ENCODE results near the gene KRTAP12-2. TPM values are rescaled to one million over a fixed set of nuclear protein-coding genes. Genes with fewer than 3 reads are reported as not detected.

The KRTAP12-2 gene
- not detected for total RNA-seq

- Histone ChIP-seq H3K36me3 (no peaks in the 10 kb centered on the region), H3K4me3 (no peak within 1 kb of the TSS), H3K4me1 (no peaks in the 10 kb centered on the region), H3K27ac (replicated peaks in 1 of 4) (no peak within 1 kb of the TSS), H3K9me3 (peaks cover 0 to 15% (median 11%) of the 10 kb centered on the region in 4 donors), H3K27me3 (peaks cover 0 to 36% (median 0%) of the 10 kb centered on the region in 4 donors)
- WGBS = 58% methylated on average over 3 of the region's 19 CpGs
- no peak for DNase-seq (ENCODE audit: extremely low spot score)
- TF ChIP-seq POLR2A (IDR thresholded peaks at IDR 0.05; ENCODE audit: low read depth) (no peak), EP300 (IDR thresholded peaks at IDR 0.05) (no peak), CTCF (IDR thresholded peaks at IDR 0.05) (no peak), POLR2AphosphoS5 (IDR thresholded peaks at IDR 0.05) (no peak)
- intact Hi-C loops (cut with DNase I) = no loop called here
These were observed at the start of gene KRTAP12-2 for GRCh38 chr21:44666401-44667320. Gene KRTAP12-2, minus strand, starts transcription at chr21:44666927. Its CDS starts 41 bp downstream, at chr21:44666886.

- Histone ChIP-seq H3K4me3 (no peak overlapping the region), H3K4me1 (peaks cover 0 to 18% (median 13%) of the 10 kb centered on the region in 4 donors), H3K27me3 (peaks cover 0 to 48% (median 26%) of the 10 kb centered on the region in 4 donors), H3K9me3 (no peaks in the 10 kb centered on the region), H3K27ac (replicated peaks in 1 of 4) (no peak overlapping the region), H3K36me3 (no peaks in the 10 kb centered on the region)
- TF ChIP-seq POLR2A (IDR thresholded peaks at IDR 0.05; ENCODE audit: low read depth) = no peak
- TF ChIP-seq CTCF (IDR thresholded peaks at IDR 0.05) = no peak
- whole genome bisulfite sequencing = 61% methylated on average over 8 of the region's 8 CpGs
- intact Hi-C loops (cut with DNase I) = no loop called here
- no peak for DNase-seq (ENCODE audit: extremely low spot score)
These were observed 48.2 kb upstream of the KRTAP12-2 start for GRCh38 chr21:44714905-44715304.

- Histone ChIP-seq H3K4me1 (peaks cover 2 to 28% (median 23%) of the 10 kb centered on the region in 4 donors), H3K9me3 (no peaks in the 10 kb centered on the region), H3K27ac (replicated peaks in 1 of 4) (no peak overlapping the region), H3K27me3 (peaks cover 0 to 57% (median 36%) of the 10 kb centered on the region in 4 donors), H3K4me3 (no peak overlapping the region), H3K36me3 (no peaks in the 10 kb centered on the region)
- DNase-seq (ENCODE audit: extremely low spot score) = no peak
- intact Hi-C loops (cut with DNase I) = no loop called here
- TF ChIP-seq EP300 (IDR thresholded peaks at IDR 0.05) = no peak
- no peak for TF ChIP-seq POLR2A (IDR thresholded peaks at IDR 0.05; ENCODE audit: low read depth)
- 88% methylated on average over 10 of the region's 10 CpGs for WGBS
These were observed 47.1 kb upstream of the KRTAP12-2 start for GRCh38 chr21:44713846-44714245.

GRCh38 chr21:44713130-44713529, 46.4 kb upstream of the KRTAP12-2 start:
- H3K27me3 ChIP-seq = peaks cover 4 to 64% (median 42%) of the 10 kb centered on the region in 4 donors
- intact Hi-C loops (cut with DNase I) = no loop called here
- no peak for DNase-seq (ENCODE audit: extremely low spot score)
- TF ChIP-seq POLR2A (IDR thresholded peaks at IDR 0.05; ENCODE audit: low read depth) (no peak), CTCF (IDR thresholded peaks at IDR 0.05) (no peak)
- peaks cover 2 to 32% (median 24%) of the 10 kb centered on the region in 4 donors for H3K4me1 ChIP-seq
- H3K27ac ChIP-seq (replicated peaks in 1 of 4) = no peak overlapping the region
- H3K9me3 ChIP-seq = no peaks in the 10 kb centered on the region
- WGBS = 76% methylated on average over 8 of the region's 9 CpGs
- H3K4me3 ChIP-seq = no peak overlapping the region
- no peaks in the 10 kb centered on the region for H3K36me3 ChIP-seq

GRCh38 chr21:44712203-44713028, 45.7 kb upstream of the KRTAP12-2 start:
- WGBS = 45% methylated on average over 14 of the region's 22 CpGs
- Histone ChIP-seq H3K4me1 (peaks cover 2 to 33% (median 24%) of the 10 kb centered on the region in 4 donors), H3K9me3 (no peaks in the 10 kb centered on the region), H3K27ac (replicated peaks in 1 of 4) (no peak overlapping the region), H3K4me3 (no peak overlapping the region), H3K36me3 (no peaks in the 10 kb centered on the region), H3K27me3 (peaks cover 5 to 71% (median 45%) of the 10 kb centered on the region in 4 donors)
- no peak for DNase-seq (ENCODE audit: extremely low spot score)
- no peak for TF ChIP-seq EP300 (IDR thresholded peaks at IDR 0.05)
- TF ChIP-seq CTCF (IDR thresholded peaks at IDR 0.05) = no peak
- TF ChIP-seq POLR2AphosphoS5 (IDR thresholded peaks at IDR 0.05) = no peak
- no peak for TF ChIP-seq POLR2A (IDR thresholded peaks at IDR 0.05; ENCODE audit: low read depth)
- intact Hi-C loops (cut with DNase I) = no loop called here
